Measurements from ENCODE around the gene EXT2.
A peak's percentile ranks its signal among the peaks of the same experiment; 100 is the strongest.

Gene EXT2

GRCh38 chr11:44199816-44200215 is 104.3 kb downstream of the EXT2 start:
- no peak for TF ChIP-seq CTCF (conservative IDR thresholded peaks at IDR 0.05; ENCODE audit: low read depth, low read length)
- peak; percentile 6 for DNase-seq (ENCODE audit: low read depth)
- H3K4me3 ChIP-seq (ENCODE audit: low read depth, low read length): no peak overlapping the region

- DNase-seq (ENCODE audit: low read depth): no peak
- TF ChIP-seq CTCF (conservative IDR thresholded peaks at IDR 0.05; ENCODE audit: low read depth, low read length): no peak
- H3K4me3 ChIP-seq (ENCODE audit: low read depth, low read length): no peak overlapping the region
Observed at GRCh38 chr11:44203270-44204043, 108.0 kb downstream of the EXT2 start.

- H3K4me3 ChIP-seq (ENCODE audit: low read depth, low read length): no peak overlapping the region
- DNase-seq (ENCODE audit: low read depth): no peak
- TF ChIP-seq CTCF (conservative IDR thresholded peaks at IDR 0.05; ENCODE audit: low read depth, low read length): no peak
Observed at GRCh38 chr11:44205352-44205751, 109.9 kb downstream of the EXT2 start.

- no peak for TF ChIP-seq CTCF (conservative IDR thresholded peaks at IDR 0.05; ENCODE audit: low read depth, low read length)
- no peak for DNase-seq (ENCODE audit: low read depth)
- H3K4me3 ChIP-seq (ENCODE audit: low read depth, low read length): no peak overlapping the region
Observed at GRCh38 chr11:44205836-44206235, 110.4 kb downstream of the EXT2 start.

GRCh38 chr11:44207292-44207691 is 111.8 kb downstream of the EXT2 start:
- H3K4me3 ChIP-seq (ENCODE audit: low read depth, low read length): no peak overlapping the region
- no peak for TF ChIP-seq CTCF (conservative IDR thresholded peaks at IDR 0.05; ENCODE audit: low read depth, low read length)
- no peak for DNase-seq (ENCODE audit: low read depth)

GRCh38 chr11:44208976-44209603 is 113.6 kb downstream of the EXT2 start:
- peak; percentile 37 for DNase-seq (ENCODE audit: low read depth)
- no peak overlapping the region for H3K4me3 ChIP-seq (ENCODE audit: low read depth, low read length)
- no peak for TF ChIP-seq CTCF (conservative IDR thresholded peaks at IDR 0.05; ENCODE audit: low read depth, low read length)

GRCh38 chr11:44212128-44212527 is 116.7 kb downstream of the EXT2 start:
- H3K4me3 ChIP-seq (ENCODE audit: low read depth, low read length): no peak overlapping the region
- no peak for DNase-seq (ENCODE audit: low read depth)
- TF ChIP-seq CTCF (conservative IDR thresholded peaks at IDR 0.05; ENCODE audit: low read depth, low read length): no peak

Data from choroid plexus epithelial cell (primary cell).